ENCODE measurements around the gene FAM131A.

FAM131A gene, protein sequence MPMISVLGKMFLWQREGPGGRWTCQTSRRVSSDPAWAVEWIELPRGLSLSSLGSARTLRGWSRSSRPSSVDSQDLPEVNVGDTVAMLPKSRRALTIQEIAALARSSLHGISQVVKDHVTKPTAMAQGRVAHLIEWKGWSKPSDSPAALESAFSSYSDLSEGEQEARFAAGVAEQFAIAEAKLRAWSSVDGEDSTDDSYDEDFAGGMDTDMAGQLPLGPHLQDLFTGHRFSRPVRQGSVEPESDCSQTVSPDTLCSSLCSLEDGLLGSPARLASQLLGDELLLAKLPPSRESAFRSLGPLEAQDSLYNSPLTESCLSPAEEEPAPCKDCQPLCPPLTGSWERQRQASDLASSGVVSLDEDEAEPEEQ

DNA sequence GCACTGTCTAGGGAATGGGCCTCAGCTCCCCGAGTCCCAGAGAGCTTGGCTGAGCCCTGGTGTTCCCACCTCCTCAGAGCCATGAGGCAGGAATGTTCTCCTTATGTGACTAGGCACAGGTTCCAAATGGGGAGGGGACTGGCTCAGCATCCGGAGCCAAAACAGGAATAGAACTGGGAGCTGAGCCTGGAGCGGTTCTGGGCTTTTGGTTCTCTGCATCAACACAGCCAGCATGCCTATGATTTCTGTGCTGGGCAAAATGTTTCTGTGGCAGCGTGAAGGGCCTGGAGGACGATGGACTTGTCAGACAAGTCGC, at the start of gene FAM131A:
TSS of gene FAM131A (plus strand) at position 202 of the 316 bp plus-strand sequence. CDS start at position 233, 31 bp downstream.
- no peak for DNase-seq (ENCODE audit: extremely low spot score)
- no peak for TF ChIP-seq FOXM1 (IDR thresholded peaks at IDR 0.05; ENCODE audit: borderline replicate concordance)
- TF ChIP-seq BHLHE40 (IDR thresholded peaks at IDR 0.05; ENCODE audit: borderline replicate concordance) = no peak
- no peak for TF ChIP-seq ELF4 (IDR thresholded peaks at IDR 0.05)
- TF ChIP-seq, protein P1, sequence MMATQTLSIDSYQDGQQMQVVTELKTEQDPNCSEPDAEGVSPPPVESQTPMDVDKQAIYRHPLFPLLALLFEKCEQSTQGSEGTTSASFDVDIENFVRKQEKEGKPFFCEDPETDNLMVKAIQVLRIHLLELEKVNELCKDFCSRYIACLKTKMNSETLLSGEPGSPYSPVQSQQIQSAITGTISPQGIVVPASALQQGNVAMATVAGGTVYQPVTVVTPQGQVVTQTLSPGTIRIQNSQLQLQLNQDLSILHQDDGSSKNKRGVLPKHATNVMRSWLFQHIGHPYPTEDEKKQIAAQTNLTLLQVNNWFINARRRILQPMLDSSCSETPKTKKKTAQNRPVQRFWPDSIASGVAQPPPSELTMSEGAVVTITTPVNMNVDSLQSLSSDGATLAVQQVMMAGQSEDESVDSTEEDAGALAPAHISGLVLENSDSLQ (IDR thresholded peaks at IDR 0.05) = no peak
- no peak for TF ChIP-seq CTBP1 (IDR thresholded peaks at IDR 0.05; ENCODE audit: borderline replicate concordance)
- no peak for TF ChIP-seq L3MBTL2 (conservative IDR thresholded peaks at IDR 0.05)
- no peak for TF ChIP-seq NFRKB (IDR thresholded peaks at IDR 0.05)
- TF ChIP-seq FOXA1 (IDR thresholded peaks at IDR 0.05) = no peak
- no peak for TF ChIP-seq SP1 (IDR thresholded peaks at IDR 0.05)
- TF ChIP-seq HDGF (IDR thresholded peaks at IDR 0.05; ENCODE audit: borderline replicate concordance) = no peak
- no peak for TF ChIP-seq SUZ12 (IDR thresholded peaks at IDR 0.05)
- no peak for TF ChIP-seq ARNT (IDR thresholded peaks at IDR 0.05)
- TF ChIP-seq ZNF384 (IDR thresholded peaks at IDR 0.05) = no peak
- TF ChIP-seq TARDBP (IDR thresholded peaks at IDR 0.05) = no peak
- TF ChIP-seq FOXK2 (IDR thresholded peaks at IDR 0.05) = no peak
- TF ChIP-seq LEF1 (IDR thresholded peaks at IDR 0.05; ENCODE audit: borderline replicate concordance) = no peak
- POLR2A ChIA-PET = interaction anchor here (1.7 kb wide), 1 partner anchor 25 kb away, joined by 9 read pairs; the partner anchor contains the start of genes CLCN2 and POLR2H

DNA sequence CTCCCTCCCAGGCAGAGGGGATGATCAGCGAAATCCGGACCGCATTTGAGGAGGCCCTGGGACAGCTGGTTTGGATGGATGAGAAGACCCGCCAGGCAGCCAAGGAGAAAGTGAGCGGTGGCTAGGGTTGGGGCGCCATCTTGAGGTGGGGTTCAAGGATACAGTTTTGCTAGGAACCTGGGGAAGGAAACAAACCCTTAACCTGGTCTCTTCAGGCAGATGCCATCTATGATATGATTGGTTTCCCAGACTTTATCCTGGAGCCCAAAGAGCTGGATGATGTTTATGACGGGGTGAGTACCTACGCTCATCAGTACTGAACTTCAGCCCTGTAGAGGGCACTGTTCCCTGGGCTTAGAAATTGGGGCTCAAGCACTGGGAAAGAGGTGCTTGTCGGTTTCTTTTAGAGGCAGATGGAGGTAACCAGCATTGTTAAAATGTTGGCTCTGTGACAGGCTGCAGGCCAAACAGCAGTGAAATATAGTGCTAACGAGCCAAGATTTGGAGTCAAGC, 47.9 kb upstream of the FAM131A start:
- CTCF ChIA-PET = interaction anchor here (0.5 to 1.2 kb wide), 4 partner anchors 61 to 613 kb away, joined by 3 to 5 read pairs (median 4); no protein-coding TSS in a partner anchor
- POLR2A ChIA-PET = no interaction called here
- TF ChIP-seq CTBP1 (IDR thresholded peaks at IDR 0.05; ENCODE audit: borderline replicate concordance) (no peak), SUZ12 (IDR thresholded peaks at IDR 0.05) (no peak), ELF4 (IDR thresholded peaks at IDR 0.05) (no peak)
- peak; percentile 69 for DNase-seq (ENCODE audit: extremely low spot score)

More for the DNA sequence above, at the start of gene FAM131A:
- CTCF ChIA-PET = interaction anchor here (1.1 kb wide), 1 partner anchor 11 kb away, joined by 7 read pairs; no protein-coding TSS in a partner anchor

DNA sequence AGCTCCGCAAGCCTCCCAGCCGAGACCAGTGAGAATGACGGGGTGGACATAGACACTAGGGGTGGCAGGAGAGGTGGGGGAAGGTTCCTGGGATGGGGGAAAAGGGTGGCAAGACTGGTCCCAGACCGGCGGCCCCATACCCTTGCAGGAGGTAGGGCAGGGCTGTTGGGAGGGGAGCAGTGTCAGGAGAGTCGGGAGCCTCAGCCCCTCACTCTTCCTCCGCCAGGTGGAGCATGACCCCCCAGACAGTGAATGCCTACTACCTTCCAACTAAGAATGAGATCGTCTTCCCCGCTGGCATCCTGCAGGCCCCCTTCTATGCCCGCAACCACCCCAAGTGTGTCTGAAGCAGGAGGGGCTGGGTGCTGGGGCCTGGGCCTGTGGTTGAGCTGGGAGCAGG, 47.1 kb upstream of the FAM131A start:
- DNase-seq (ENCODE audit: extremely low spot score) = no peak
- no peak for TF ChIP-seq LEF1 (IDR thresholded peaks at IDR 0.05; ENCODE audit: borderline replicate concordance)
- TF ChIP-seq FOXK2 (IDR thresholded peaks at IDR 0.05) = no peak
- no peak for TF ChIP-seq ZNF384 (IDR thresholded peaks at IDR 0.05)
- TF ChIP-seq ELF4 (IDR thresholded peaks at IDR 0.05) = no peak
- no peak for TF ChIP-seq HDGF (IDR thresholded peaks at IDR 0.05; ENCODE audit: borderline replicate concordance)
- no peak for TF ChIP-seq FOXA1 (IDR thresholded peaks at IDR 0.05)
- TF ChIP-seq BHLHE40 (IDR thresholded peaks at IDR 0.05; ENCODE audit: borderline replicate concordance) = no peak
- TF ChIP-seq, protein P1 (IDR thresholded peaks at IDR 0.05) = no peak
- TF ChIP-seq SUZ12 (IDR thresholded peaks at IDR 0.05) = no peak
- TF ChIP-seq L3MBTL2 (conservative IDR thresholded peaks at IDR 0.05) = no peak
- TF ChIP-seq TARDBP (IDR thresholded peaks at IDR 0.05) = no peak
- no peak for TF ChIP-seq SP1 (IDR thresholded peaks at IDR 0.05)
- no peak for TF ChIP-seq NFRKB (IDR thresholded peaks at IDR 0.05)
- no peak for TF ChIP-seq CTBP1 (IDR thresholded peaks at IDR 0.05; ENCODE audit: borderline replicate concordance)
- POLR2A ChIA-PET = no interaction called here
- CTCF ChIA-PET = no interaction called here

DNA sequence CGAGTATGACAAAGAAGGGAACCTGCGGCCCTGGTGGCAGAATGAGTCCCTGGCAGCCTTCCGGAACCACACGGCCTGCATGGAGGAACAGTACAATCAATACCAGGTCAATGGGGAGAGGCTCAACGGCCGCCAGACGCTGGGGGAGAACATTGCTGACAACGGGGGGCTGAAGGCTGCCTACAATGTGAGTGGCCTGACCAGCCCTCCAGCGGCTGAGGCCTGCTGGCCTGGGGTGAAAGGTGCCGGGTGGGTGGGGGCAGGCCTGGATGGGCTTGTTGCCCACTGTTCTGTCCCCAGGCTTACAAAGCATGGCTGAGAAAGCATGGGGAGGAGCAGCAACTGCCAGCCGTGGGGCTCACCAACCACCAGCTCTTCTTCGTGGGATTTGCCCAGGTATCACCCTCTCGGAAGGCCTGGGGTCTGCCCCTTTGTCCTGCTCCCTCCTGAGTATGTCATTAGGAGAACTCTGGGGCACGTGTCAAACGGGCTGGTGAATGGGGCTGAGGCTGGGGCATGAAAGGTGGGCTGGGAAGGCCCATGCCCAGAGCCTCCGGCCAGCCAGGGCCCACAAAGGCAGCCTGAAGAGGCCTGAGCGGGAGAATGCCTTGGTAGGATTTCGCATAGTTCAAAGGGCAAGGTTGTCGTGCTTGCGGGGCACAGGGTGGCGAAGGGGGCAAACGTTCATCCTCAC, 46.2 kb upstream of the FAM131A start:
- ChIA-PET CTCF (no interaction called here), POLR2A (no interaction called here)
- TF ChIP-seq L3MBTL2 (conservative IDR thresholded peaks at IDR 0.05) (no peak), FOXM1 (IDR thresholded peaks at IDR 0.05; ENCODE audit: borderline replicate concordance) (no peak), FOXK2 (IDR thresholded peaks at IDR 0.05) (no peak), ARNT (IDR thresholded peaks at IDR 0.05) (no peak), SUZ12 (IDR thresholded peaks at IDR 0.05) (no peak), ZNF384 (IDR thresholded peaks at IDR 0.05) (no peak), NFRKB (IDR thresholded peaks at IDR 0.05) (no peak), BHLHE40 (IDR thresholded peaks at IDR 0.05; ENCODE audit: borderline replicate concordance) (no peak), SP1 (IDR thresholded peaks at IDR 0.05) (no peak), TARDBP (IDR thresholded peaks at IDR 0.05) (no peak), LEF1 (IDR thresholded peaks at IDR 0.05; ENCODE audit: borderline replicate concordance) (no peak)
- TF ChIP-seq, protein P1 (IDR thresholded peaks at IDR 0.05) = no peak
- DNase-seq (ENCODE audit: extremely low spot score) = no peak

DNA sequence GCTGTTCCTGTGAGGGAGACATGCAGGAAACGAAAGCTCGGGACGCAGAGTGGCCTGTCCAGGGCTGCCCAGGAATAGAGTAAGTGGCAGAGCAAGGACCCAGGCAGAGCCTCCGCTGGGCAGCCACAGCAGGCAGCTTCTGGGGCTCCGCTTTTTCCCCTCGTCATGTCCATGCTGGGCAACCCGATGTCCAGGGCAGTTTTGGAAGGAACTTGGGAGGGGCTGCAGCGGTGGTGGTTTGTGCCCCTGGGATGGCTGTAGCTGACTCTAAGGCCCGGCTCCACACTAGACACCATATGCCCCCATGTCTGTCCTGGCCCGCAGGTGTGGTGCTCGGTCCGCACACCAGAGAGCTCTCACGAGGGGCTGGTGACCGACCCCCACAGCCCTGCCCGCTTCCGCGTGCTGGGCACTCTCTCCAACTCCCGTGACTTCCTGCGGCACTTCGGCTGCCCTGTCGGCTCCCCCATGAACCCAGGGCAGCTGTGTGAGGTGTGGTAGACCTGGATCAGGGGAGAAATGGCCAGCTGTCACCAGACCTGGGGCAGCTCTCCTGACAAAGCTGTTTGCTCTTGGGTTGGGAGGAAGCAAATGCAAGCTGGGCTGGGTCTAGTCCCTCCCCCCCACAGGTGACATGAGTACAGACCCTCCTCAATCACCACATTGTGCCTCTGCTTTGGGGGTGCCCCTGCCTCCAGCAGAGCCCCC, 45.5 kb upstream of the FAM131A start:
- no peak for TF ChIP-seq FOXM1 (IDR thresholded peaks at IDR 0.05; ENCODE audit: borderline replicate concordance)
- no peak for TF ChIP-seq SP1 (IDR thresholded peaks at IDR 0.05)
- no peak for TF ChIP-seq TARDBP (IDR thresholded peaks at IDR 0.05)
- TF ChIP-seq NFRKB (IDR thresholded peaks at IDR 0.05) = no peak
- TF ChIP-seq LEF1 (IDR thresholded peaks at IDR 0.05; ENCODE audit: borderline replicate concordance) = no peak
- no peak for TF ChIP-seq ARNT (IDR thresholded peaks at IDR 0.05)
- TF ChIP-seq FOXA1 (IDR thresholded peaks at IDR 0.05) = no peak
- no peak for TF ChIP-seq ELF4 (IDR thresholded peaks at IDR 0.05)
- TF ChIP-seq ZNF384 (IDR thresholded peaks at IDR 0.05) = no peak
- TF ChIP-seq HDGF (IDR thresholded peaks at IDR 0.05; ENCODE audit: borderline replicate concordance) = no peak
- no peak for TF ChIP-seq FOXK2 (IDR thresholded peaks at IDR 0.05)
- TF ChIP-seq, protein P1 (IDR thresholded peaks at IDR 0.05) = no peak
- no peak for TF ChIP-seq CTBP1 (IDR thresholded peaks at IDR 0.05; ENCODE audit: borderline replicate concordance)
- TF ChIP-seq L3MBTL2 (conservative IDR thresholded peaks at IDR 0.05) = no peak
- TF ChIP-seq BHLHE40 (IDR thresholded peaks at IDR 0.05; ENCODE audit: borderline replicate concordance) = no peak
- TF ChIP-seq SUZ12 (IDR thresholded peaks at IDR 0.05) = no peak
- CTCF ChIA-PET = no interaction called here
- POLR2A ChIA-PET = no interaction called here
- no peak for DNase-seq (ENCODE audit: extremely low spot score)
